ENCODE data around the gene ABCB8.
"Not testable (repeated sequence)": the region's sequence is repeated elsewhere in the genome, so short reads cannot be mapped to it uniquely, and the experiment has no call there.

Gene ABCB8

GRCh38 chr7:151016505-151016904 lies 11.7 kb upstream of the ABCB8 start:
- DNase-seq = no peak

GRCh38 chr7:151016942-151017341 lies 11.3 kb upstream of the ABCB8 start:
- no peak for DNase-seq

GRCh38 chr7:151017370-151017952 lies 10.8 kb upstream of the ABCB8 start:
- no peak for DNase-seq

GRCh38 chr7:151017953-151018420 lies 10.3 kb upstream of the ABCB8 start:
- peak; percentile 78 to 90 for DNase-seq

- no peak for DNase-seq
These were observed 9.7 kb upstream of the ABCB8 start for GRCh38 chr7:151018421-151019129.

GRCh38 chr7:151019130-151019447 lies 9.2 kb upstream of the ABCB8 start:
- DNase-seq = no peak

- DNase-seq = no peak
These were observed 8.0 kb upstream of the ABCB8 start for GRCh38 chr7:151020231-151020630.

GRCh38 chr7:151023232-151023631 lies 5.0 kb upstream of the ABCB8 start:
- no peak for DNase-seq

GRCh38 chr7:151024435-151025056 lies 3.7 kb upstream of the ABCB8 start, which contains the start of gene ATG9B:
ATG9B (minus strand) TSS chr7:151024494; CDS start chr7:151024423, 71 bp downstream.
- no peak for DNase-seq

GRCh38 chr7:151025924-151026671 lies 2.2 kb upstream of the ABCB8 start:
- DNase-seq = no peak

- DNase-seq = not testable (repeated sequence)
These were observed 1.2 kb upstream of the ABCB8 start for GRCh38 chr7:151026771-151027727.

GRCh38 chr7:151027728-151028130 lies 521 bp upstream of the ABCB8 start:
- DNase-seq = not testable (repeated sequence)

GRCh38 chr7:151028948-151029501 lies 775 bp downstream of the ABCB8 start:
- no peak for DNase-seq

- DNase-seq = no peak
These were observed 2.8 kb downstream of the ABCB8 start for GRCh38 chr7:151031011-151031410.

- no peak for DNase-seq
These were observed 5.0 kb downstream of the ABCB8 start for GRCh38 chr7:151032936-151033863.

GRCh38 chr7:151033864-151034249 lies 5.6 kb downstream of the ABCB8 start:
- no peak for DNase-seq

GRCh38 chr7:151034312-151035025 lies 6.2 kb downstream of the ABCB8 start:
- no peak for DNase-seq

- DNase-seq = no peak
These were observed 6.9 kb downstream of the ABCB8 start for GRCh38 chr7:151035026-151035717.

GRCh38 chr7:151035902-151036301 lies 7.7 kb downstream of the ABCB8 start:
- DNase-seq = no peak

All from stimulated activated CD4-positive, alpha-beta T cell treated with anti-CD3 and anti-CD28 coated beads, Interleukin-2, amount 100 ng/mL, for 48 hours (primary cell).